GM23338 (cell line): ENCODE results near the gene REST.

Experiments used
- CREB1 ChIP-seq: fragments of 250-450 bp; sonication (Bioruptor Pico); IDR thresholded peaks from 2 replicates; pipeline ENCODE4 v1.5.0; 2020; ENCODE audit warnings: low read depth, mild to moderate bottlenecking, moderate library complexity
- EZH2 ChIP-seq: fragments of 200-600 bp; sonication (generic); IDR thresholded peaks from one replicate; pipeline ENCODE4 v1.8.0; 2017; ENCODE audit warnings: antibody characterized with exemption, mild to moderate bottlenecking, low read depth; ENCODE audit not compliant: unreplicated experiment
- EZH2phosphoT487 ChIP-seq: fragments of 200-600 bp; sonication (generic); IDR thresholded peaks from one replicate; pipeline ENCODE4 v1.8.1; 2018; ENCODE audit warnings: antibody characterized with exemption; ENCODE audit not compliant: unreplicated experiment
- JUNB ChIP-seq: IDR thresholded peaks from one replicate; pipeline ENCODE4 v1.6.1; 2016; ENCODE audit warnings: antibody characterized with exemption; ENCODE audit not compliant: unreplicated experiment
- NANOG ChIP-seq: IDR thresholded peaks from 2 replicates; pipeline ENCODE4 v1.6.1; 2016; ENCODE audit warnings: antibody characterized with exemption, borderline replicate concordance
- POLR2AphosphoS5 ChIP-seq: IDR thresholded peaks from 2 replicates; pipeline ENCODE4 v1.6.1; 2016; ENCODE audit warnings: antibody characterized with exemption, low read depth
- STAT1 ChIP-seq: IDR thresholded peaks from one replicate; pipeline ENCODE4 v1.6.1; 2016; ENCODE audit warnings: antibody characterized with exemption; ENCODE audit not compliant: unreplicated experiment
- ZNF114 ChIP-seq: fragments of 250-450 bp; sonication (Bioruptor Pico); IDR thresholded peaks from 2 replicates; pipeline ENCODE4 v1.5.0; 2020; ENCODE audit warnings: mild to moderate bottlenecking, moderate library complexity
- ZNF331 ChIP-seq: fragments of 250-450 bp; sonication (Bioruptor Pico); IDR thresholded peaks from 2 replicates; pipeline ENCODE4 v1.5.0; 2020; ENCODE audit warnings: low read depth, mild to moderate bottlenecking, moderate library complexity
- TF ChIP-seq, protein P1 (sequence below), 2 experiments: fragments of 200-600 bp in 1 of 2; sonication (generic) in 1 of 2; conservative IDR thresholded peaks; 2 replicates each; pipeline versions ENCODE4 v1.5.1 to v1.6.1; 2016 to 2017; ENCODE audit warnings: antibody characterized with exemption in 2 of 2, low read depth in 2 of 2, mild to moderate bottlenecking in 2 of 2, moderate library complexity in 1 of 2
- TF ChIP-seq, protein P2 (sequence below): IDR thresholded peaks from one replicate; pipeline ENCODE4 v1.6.1; 2018; ENCODE audit warnings: antibody characterized with exemption; ENCODE audit not compliant: unreplicated experiment
- TF ChIP-seq, protein P3 (sequence below): IDR thresholded peaks from 2 replicates; pipeline ENCODE4 v1.6.1; 2016; ENCODE audit warnings: antibody characterized with exemption
- TF ChIP-seq, protein P4 (sequence below): fragments of 250-450 bp; sonication (Bioruptor Pico); IDR thresholded peaks from 2 replicates; pipeline ENCODE4 v1.5.0; 2020; ENCODE audit warnings: mild to moderate bottlenecking, moderate library complexity

DNA sequence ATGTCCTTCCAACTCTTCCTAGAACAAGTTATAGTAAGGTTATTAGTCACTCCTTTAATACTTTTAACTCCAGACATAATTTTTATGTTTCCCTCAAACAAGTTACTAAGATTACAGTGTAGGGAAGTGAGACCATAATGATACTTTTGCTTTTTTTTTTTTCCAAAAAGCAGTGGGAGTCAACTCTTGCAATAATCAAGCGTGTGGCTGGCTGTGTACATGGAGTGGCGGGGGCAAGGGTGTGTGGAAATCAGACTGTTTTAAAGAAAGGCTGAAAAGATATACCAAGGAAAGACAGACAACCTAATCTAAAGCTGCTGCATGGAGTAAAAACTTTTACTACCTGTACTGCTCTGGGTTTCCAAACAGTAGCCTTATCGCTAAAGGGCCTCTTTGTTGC, 65.6 kb downstream of the REST start:
- TF ChIP-seq, protein P1, sequence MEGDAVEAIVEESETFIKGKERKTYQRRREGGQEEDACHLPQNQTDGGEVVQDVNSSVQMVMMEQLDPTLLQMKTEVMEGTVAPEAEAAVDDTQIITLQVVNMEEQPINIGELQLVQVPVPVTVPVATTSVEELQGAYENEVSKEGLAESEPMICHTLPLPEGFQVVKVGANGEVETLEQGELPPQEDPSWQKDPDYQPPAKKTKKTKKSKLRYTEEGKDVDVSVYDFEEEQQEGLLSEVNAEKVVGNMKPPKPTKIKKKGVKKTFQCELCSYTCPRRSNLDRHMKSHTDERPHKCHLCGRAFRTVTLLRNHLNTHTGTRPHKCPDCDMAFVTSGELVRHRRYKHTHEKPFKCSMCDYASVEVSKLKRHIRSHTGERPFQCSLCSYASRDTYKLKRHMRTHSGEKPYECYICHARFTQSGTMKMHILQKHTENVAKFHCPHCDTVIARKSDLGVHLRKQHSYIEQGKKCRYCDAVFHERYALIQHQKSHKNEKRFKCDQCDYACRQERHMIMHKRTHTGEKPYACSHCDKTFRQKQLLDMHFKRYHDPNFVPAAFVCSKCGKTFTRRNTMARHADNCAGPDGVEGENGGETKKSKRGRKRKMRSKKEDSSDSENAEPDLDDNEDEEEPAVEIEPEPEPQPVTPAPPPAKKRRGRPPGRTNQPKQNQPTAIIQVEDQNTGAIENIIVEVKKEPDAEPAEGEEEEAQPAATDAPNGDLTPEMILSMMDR (conservative IDR thresholded peaks at IDR 0.05; ENCODE audit: low read depth in 2 of 2): no peak
- no peak for TF ChIP-seq EZH2
- TF ChIP-seq POLR2AphosphoS5: no peak
- no peak for TF ChIP-seq JUNB
- TF ChIP-seq, protein P2, sequence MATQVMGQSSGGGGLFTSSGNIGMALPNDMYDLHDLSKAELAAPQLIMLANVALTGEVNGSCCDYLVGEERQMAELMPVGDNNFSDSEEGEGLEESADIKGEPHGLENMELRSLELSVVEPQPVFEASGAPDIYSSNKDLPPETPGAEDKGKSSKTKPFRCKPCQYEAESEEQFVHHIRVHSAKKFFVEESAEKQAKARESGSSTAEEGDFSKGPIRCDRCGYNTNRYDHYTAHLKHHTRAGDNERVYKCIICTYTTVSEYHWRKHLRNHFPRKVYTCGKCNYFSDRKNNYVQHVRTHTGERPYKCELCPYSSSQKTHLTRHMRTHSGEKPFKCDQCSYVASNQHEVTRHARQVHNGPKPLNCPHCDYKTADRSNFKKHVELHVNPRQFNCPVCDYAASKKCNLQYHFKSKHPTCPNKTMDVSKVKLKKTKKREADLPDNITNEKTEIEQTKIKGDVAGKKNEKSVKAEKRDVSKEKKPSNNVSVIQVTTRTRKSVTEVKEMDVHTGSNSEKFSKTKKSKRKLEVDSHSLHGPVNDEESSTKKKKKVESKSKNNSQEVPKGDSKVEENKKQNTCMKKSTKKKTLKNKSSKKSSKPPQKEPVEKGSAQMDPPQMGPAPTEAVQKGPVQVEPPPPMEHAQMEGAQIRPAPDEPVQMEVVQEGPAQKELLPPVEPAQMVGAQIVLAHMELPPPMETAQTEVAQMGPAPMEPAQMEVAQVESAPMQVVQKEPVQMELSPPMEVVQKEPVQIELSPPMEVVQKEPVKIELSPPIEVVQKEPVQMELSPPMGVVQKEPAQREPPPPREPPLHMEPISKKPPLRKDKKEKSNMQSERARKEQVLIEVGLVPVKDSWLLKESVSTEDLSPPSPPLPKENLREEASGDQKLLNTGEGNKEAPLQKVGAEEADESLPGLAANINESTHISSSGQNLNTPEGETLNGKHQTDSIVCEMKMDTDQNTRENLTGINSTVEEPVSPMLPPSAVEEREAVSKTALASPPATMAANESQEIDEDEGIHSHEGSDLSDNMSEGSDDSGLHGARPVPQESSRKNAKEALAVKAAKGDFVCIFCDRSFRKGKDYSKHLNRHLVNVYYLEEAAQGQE: no peak
- no peak for TF ChIP-seq EZH2phosphoT487
- TF ChIP-seq, protein P3, sequence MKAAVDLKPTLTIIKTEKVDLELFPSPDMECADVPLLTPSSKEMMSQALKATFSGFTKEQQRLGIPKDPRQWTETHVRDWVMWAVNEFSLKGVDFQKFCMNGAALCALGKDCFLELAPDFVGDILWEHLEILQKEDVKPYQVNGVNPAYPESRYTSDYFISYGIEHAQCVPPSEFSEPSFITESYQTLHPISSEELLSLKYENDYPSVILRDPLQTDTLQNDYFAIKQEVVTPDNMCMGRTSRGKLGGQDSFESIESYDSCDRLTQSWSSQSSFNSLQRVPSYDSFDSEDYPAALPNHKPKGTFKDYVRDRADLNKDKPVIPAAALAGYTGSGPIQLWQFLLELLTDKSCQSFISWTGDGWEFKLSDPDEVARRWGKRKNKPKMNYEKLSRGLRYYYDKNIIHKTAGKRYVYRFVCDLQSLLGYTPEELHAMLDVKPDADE: no peak
- TF ChIP-seq, protein P4, sequence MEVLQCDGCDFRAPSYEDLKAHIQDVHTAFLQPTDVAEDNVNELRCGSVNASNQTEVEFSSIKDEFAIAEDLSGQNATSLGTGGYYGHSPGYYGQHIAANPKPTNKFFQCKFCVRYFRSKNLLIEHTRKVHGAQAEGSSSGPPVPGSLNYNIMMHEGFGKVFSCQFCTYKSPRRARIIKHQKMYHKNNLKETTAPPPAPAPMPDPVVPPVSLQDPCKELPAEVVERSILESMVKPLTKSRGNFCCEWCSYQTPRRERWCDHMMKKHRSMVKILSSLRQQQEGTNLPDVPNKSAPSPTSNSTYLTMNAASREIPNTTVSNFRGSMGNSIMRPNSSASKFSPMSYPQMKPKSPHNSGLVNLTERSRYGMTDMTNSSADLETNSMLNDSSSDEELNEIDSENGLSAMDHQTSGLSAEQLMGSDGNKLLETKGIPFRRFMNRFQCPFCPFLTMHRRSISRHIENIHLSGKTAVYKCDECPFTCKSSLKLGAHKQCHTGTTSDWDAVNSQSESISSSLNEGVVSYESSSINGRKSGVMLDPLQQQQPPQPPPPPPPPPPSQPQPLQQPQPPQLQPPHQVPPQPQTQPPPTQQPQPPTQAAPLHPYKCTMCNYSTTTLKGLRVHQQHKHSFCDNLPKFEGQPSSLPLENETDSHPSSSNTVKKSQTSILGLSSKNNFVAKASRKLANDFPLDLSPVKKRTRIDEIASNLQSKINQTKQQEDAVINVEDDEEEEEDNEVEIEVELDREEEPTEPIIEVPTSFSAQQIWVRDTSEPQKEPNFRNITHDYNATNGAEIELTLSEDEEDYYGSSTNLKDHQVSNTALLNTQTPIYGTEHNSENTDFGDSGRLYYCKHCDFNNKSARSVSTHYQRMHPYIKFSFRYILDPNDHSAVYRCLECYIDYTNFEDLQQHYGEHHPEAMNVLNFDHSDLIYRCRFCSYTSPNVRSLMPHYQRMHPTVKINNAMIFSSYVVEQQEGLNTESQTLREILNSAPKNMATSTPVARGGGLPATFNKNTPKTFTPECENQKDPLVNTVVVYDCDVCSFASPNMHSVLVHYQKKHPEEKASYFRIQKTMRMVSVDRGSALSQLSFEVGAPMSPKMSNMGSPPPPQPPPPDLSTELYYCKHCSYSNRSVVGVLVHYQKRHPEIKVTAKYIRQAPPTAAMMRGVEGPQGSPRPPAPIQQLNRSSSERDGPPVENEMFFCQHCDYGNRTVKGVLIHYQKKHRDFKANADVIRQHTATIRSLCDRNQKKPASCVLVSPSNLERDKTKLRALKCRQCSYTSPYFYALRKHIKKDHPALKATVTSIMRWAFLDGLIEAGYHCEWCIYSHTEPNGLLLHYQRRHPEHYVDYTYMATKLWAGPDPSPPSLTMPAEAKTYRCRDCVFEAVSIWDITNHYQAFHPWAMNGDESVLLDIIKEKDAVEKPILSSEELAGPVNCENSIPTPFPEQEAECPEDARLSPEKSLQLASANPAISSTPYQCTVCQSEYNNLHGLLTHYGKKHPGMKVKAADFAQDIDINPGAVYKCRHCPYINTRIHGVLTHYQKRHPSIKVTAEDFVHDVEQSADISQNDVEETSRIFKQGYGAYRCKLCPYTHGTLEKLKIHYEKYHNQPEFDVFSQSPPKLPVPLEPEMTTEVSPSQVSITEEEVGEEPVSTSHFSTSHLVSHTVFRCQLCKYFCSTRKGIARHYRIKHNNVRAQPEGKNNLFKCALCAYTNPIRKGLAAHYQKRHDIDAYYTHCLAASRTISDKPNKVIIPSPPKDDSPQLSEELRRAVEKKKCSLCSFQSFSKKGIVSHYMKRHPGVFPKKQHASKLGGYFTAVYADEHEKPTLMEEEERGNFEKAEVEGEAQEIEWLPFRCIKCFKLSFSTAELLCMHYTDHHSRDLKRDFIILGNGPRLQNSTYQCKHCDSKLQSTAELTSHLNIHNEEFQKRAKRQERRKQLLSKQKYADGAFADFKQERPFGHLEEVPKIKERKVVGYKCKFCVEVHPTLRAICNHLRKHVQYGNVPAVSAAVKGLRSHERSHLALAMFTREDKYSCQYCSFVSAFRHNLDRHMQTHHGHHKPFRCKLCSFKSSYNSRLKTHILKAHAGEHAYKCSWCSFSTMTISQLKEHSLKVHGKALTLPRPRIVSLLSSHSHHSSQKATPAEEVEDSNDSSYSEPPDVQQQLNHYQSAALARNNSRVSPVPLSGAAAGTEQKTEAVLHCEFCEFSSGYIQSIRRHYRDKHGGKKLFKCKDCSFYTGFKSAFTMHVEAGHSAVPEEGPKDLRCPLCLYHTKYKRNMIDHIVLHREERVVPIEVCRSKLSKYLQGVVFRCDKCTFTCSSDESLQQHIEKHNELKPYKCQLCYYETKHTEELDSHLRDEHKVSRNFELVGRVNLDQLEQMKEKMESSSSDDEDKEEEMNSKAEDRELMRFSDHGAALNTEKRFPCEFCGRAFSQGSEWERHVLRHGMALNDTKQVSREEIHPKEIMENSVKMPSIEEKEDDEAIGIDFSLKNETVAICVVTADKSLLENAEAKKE (CRISPR knock-in tag): no peak
- no peak for TF ChIP-seq CREB1 (CRISPR knock-in tag)
- no peak for TF ChIP-seq NANOG
- TF ChIP-seq ZNF114: no peak
- TF ChIP-seq ZNF331 (CRISPR knock-in tag): no peak
- no peak for TF ChIP-seq STAT1
